ENCODE measurements around the gene FSD2. TPM values are rescaled to one million over a fixed set of nuclear protein-coding genes. Genes with fewer than 3 reads are reported as not detected.

The FSD2 gene
- total and polyA plus RNA-seq, 2 of the 4 experiments (the other 2 are of a cell fraction): not detected

GRCh38 chr15:82849556-82850512 lies 44.0 kb upstream of the FSD2 start (continued):
- TF ChIP-seq CTCF (conservative IDR thresholded peaks at IDR 0.05; ENCODE audit: low read depth, low read length) (peak; percentile 56), MAFK (IDR thresholded peaks at IDR 0.05; ENCODE audit: low read depth, low read length) (no peak), RAD21 (IDR thresholded peaks at IDR 0.05; ENCODE audit: low read length) (peak; percentile 59), CEBPB (IDR thresholded peaks at IDR 0.05; ENCODE audit: low read depth, low read length) (no peak)

Data from IMR-90 (cell line).